Activated T-cell treated with anti-CD3 and anti-CD28 coated beads for 48 hours (primary cell): Measurements from ENCODE around the gene APOC3.

Experiments used
- DNase-seq: peaks from one replicate; pipeline ENCODE4 v3.0.0-alpha.2; 2020; ENCODE audit warnings: low read depth

The APOC3 gene

GRCh38 chr11:116876656-116877055, 46.9 kb downstream of the APOC3 start:
- DNase-seq = no peak

GRCh38 chr11:116879800-116880625, 50.3 kb downstream of the APOC3 start:
- DNase-seq = no peak

GRCh38 chr11:116881143-116881542, 51.4 kb downstream of the APOC3 start:
- no peak for DNase-seq

GRCh38 chr11:116882386-116882785, 52.7 kb downstream of the APOC3 start:
- DNase-seq = no peak
